GM10266 (cell line): Measurements from ENCODE around the gene GPR55.

Source experiments
- DNase-seq: peaks from one replicate; pipeline ENCODE4 v3.0.0; 2012; ENCODE audit errors: extremely low spot score
- TF ChIP-seq, protein P1 (sequence below): IDR thresholded peaks from 2 replicates; pipeline ENCODE4 v1.5.1; 2012; ENCODE audit warnings: mild to moderate bottlenecking, low read depth; ENCODE audit not compliant: control insufficient read depth, insufficient read depth; ENCODE audit errors: missing control alignments

GPR55 gene

DNA sequence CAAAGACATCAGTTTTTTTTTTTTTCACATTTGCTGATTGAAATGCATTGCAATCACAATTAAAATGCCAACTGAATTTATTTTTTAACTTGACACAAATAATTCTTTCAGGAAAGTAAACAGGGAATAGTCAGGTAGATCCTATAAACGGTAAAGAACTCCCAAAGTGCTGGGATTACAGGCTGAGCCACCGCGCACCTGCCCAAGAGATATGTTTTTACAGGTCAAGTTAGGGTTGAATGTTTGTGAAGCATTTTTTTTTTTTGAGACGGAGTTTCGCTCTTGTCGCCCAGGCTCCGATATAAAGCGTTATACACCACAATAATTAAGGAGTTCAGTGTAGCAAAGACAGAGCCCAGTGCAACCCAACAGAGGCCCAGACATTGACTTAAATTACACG lies 45.2 kb downstream of the GPR55 start:
- TF ChIP-seq, protein P1, sequence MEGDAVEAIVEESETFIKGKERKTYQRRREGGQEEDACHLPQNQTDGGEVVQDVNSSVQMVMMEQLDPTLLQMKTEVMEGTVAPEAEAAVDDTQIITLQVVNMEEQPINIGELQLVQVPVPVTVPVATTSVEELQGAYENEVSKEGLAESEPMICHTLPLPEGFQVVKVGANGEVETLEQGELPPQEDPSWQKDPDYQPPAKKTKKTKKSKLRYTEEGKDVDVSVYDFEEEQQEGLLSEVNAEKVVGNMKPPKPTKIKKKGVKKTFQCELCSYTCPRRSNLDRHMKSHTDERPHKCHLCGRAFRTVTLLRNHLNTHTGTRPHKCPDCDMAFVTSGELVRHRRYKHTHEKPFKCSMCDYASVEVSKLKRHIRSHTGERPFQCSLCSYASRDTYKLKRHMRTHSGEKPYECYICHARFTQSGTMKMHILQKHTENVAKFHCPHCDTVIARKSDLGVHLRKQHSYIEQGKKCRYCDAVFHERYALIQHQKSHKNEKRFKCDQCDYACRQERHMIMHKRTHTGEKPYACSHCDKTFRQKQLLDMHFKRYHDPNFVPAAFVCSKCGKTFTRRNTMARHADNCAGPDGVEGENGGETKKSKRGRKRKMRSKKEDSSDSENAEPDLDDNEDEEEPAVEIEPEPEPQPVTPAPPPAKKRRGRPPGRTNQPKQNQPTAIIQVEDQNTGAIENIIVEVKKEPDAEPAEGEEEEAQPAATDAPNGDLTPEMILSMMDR: no peak

DNA sequence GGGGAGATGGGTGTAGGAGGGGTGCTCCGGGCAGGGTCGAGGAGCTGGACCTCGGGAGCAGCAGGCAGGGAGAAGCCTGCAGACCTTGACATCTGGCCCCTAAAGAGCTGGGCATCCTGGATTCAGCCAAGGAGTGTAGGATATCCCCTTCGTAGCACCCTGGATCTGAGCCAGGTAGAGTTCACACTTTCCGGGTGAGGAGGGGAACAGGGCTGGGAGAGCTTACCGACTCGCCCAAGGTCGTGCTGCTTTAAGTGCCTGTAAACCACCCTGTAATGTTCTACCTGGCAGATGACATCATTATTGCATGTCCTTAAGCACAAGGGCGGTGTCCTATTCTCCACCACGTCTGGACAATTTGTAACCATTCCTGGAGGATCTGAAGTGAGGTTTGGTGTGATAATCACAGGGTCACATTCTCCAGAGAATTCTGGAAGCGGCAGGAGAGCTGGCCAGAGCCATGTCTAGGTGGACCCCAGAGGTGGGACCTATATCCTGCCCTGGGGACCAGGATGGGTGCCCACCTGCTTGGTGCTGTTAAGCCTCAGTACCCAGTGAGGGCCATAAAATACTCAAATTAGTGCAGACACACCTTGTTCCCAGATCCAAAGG lies 45.7 kb downstream of the GPR55 start:
- no peak for DNase-seq
- TF ChIP-seq, protein P1: no peak

More for the DNA sequence above, 45.2 kb downstream of the GPR55 start:
- DNase-seq: no peak

DNA sequence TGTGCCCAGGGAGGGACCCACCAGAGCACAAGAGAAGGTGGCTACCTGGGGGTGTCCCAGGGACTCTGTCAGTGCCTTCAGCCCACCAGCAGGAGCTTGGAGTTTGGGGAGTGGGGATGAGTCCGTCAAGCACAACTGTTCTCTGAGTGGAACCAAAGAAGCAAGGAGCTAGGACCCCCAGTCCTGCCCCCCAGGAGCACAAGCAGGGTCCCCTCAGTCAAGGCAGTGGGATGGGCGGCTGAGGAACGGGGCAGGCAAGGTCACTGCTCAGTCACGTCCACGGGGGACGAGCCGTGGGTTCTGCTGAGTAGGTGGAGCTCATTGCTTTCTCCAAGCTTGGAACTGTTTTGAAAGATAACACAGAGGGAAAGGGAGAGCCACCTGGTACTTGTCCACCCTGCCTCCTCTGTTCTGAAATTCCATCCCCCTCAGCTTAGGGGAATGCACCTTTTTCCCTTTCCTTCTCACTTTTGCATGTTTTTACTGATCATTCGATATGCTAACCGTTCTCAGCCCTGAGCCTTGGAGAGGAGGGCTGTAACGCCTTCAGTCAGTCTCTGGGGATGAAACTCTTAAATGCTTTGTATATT lies 46.3 kb downstream of the GPR55 start:
- DNase-seq: no peak
- TF ChIP-seq, protein P1: no peak

DNA sequence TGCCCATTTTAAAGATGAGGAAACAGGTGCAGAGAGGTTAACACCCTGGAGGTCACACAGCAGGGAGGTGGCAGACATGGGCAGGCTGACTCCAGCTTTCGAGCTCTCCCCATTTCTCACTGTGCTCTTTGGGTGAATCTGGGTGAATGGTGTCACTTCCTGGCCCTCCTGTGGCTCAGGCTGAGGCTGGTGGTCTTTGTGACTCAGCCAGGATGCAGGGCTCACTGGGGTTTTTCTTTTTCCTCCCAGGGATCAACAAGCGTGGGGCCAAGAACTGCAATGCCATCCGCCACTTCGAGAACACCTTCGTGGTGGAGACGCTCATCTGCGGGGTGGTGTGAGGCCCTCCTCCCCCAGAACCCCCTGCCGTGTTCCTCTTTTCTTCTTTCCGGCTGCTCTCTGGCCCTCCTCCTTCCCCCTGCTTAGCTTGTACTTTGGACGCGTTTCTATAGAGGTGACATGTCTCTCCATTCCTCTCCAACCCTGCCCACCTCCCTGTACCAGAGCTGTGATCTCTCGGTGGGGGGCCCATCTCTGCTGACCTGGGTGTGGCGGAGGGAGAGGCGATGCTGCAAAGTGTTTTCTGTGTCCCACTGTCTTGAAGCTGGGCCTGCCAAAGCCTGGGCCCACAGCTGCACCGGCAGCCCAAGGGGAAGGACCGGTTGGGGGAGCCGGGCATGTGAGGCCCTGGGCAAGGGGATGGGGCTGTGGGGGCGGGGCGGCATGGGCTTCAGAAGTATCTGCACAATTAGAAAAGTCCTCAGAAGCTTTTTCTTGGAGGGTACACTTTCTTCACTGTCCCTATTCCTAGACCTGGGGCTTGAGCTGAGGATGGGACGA lies 47.1 kb downstream of the GPR55 start:
- TF ChIP-seq, protein P1: no peak
- DNase-seq: no peak

DNA sequence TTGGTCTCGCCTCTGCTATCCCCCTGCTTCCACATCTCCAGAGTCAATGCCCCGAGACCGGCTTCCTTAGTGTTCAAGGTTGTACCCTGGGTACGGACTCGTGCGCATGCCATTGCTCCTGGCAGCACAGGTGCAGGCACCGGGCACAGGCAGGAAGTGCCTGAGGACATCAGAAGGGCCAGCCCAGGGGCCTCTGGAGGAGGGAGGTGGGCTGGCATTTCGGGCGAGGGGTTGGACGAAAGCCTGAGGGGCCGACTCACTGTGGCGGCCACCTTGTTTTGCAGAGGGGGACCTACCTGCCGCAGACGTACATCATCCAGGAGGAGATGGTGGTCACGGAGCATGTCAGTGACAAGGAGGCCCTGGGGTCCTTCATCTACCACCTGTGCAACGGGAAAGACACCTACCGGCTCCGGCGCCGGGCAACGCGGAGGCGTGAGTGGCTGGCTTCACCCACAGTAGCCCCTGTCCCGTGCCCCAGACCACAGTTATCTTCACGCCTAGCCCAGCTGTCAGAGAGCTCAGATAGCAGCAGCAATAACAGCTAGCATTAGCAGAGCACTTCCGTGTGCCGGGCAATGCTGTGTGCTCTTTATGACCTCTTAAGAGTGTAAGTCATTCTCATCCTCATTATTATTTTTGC lies 47.8 kb downstream of the GPR55 start:
- DNase-seq: no peak
- TF ChIP-seq, protein P1: no peak

DNA sequence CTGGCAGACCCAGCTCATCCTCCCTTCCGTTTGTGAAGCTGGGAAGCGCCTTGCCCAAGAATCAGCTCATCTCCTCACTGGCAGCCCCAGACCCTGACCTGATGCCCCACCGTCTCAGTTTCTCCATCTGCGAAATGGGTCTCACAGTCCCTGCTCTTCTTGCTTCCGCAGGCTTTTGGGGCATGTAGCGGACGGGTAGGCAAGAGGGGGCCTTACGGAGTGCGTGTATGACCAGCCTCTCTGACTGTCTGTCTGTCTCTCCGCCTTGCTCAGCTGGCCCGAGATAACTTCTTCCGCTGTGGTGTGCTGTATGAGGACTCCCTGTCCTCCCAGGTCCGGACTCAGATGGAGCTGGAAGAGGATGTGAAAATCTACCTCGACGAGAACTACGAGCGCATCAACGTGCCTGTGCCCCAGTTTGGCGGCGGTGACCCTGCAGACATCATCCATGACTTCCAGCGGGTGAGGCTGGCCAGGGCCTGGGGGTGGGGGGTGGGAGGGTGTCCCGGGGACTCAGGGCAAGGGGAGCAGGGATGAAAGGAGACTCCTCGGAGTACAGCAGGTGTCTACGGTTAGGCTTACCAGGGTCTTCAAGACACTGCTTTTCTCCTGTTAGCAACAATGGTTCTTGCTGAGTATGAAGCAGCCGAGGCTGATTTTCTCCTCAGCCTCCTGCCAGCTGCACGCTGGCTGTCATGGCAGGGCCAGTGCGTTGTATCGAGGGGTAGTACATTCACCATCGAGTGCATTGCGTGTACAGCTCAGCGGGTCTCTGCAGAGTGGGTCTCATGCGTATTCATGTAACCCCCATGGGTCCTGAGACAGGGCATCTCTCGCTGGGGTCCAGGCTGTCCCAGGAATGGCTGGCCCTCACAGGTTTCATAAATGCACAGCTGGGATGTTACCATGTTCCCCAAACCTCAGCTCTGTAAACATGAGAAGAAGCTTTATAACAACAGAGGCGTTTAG lies 49.4 kb downstream of the GPR55 start:
- TF ChIP-seq, protein P1: no peak
- no peak for DNase-seq
